ENCODE results near the gene RAB3GAP1. TPM values are rescaled to one million over a fixed set of nuclear protein-coding genes. Genes with fewer than 3 reads are reported as not detected.

Gene RAB3GAP1
- polyA plus RNA-seq, 2 donors: 13.9 to 20.2 TPM

DNA sequence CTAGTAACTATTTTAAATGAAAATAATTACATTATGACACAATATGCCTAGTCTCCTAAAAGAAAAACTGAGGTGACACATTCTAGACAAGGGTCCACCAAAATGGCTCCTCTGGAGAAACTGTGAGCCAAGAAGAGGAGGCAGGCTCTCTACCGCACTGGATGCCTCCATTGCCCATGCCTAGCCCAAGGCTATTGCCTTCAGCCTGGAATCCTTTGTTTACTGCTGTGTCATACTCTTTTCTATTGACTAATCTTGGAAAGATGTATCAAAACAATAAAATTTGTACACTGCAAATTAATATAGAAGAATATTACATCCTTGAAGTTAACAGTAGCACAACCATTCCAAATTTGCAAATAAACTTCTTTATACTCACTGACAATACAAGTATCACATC lies 167.1 kb downstream of the RAB3GAP1 start:
- Histone ChIP-seq H3K36me3 (ENCODE audit: control insufficient read depth in 2 of 2, insufficient read depth in 2 of 2, low read length in 1 of 2) (no peaks in the 10 kb centered on the region), H3K27ac (ENCODE audit: low read depth in 2 of 2, low read length in 1 of 2) (no peak overlapping the region), H3K9me3 (ENCODE audit: control insufficient read depth in 2 of 2, insufficient read depth in 1 of 2, low read depth in 1 of 2, low read length in 1 of 2) (no peaks in the 10 kb centered on the region), H3K4me1 (ENCODE audit: control insufficient read depth in 2 of 2, insufficient read depth in 2 of 2, low read length in 1 of 2) (no peaks in the 10 kb centered on the region), H3K27me3 (ENCODE audit: control insufficient read depth in 1 of 2, insufficient read depth in 2 of 2, low read length in 2 of 2) (no peaks in the 10 kb centered on the region), H3K4me3 (ENCODE audit: low read depth in 1 of 2, low read length in 2 of 2) (no peak overlapping the region)
- WGBS, 2 donors: 82 to 96% methylated on average over 1 of the region's 1 CpG

Other genes starting within 250 kb of the RAB3GAP1 start
- not detected for gene ACMSD, start 213.7 kb upstream of the RAB3GAP1 start, polyA plus RNA-seq
- 10 to 100 TPM in 1 of 2 donors, 1 to 10 TPM in 1; 7.6 to 11.7 TPM for gene CCNT2, start 133.5 kb upstream of the RAB3GAP1 start, polyA plus RNA-seq
- not detected for gene MAP3K19, start 4.8 kb upstream of the RAB3GAP1 start, polyA plus RNA-seq

Data from esophagus (tissue), 2 donors.